ENCODE results near the gene SUPT20H. TPM values are rescaled to one million over a fixed set of nuclear protein-coding genes. Genes with fewer than 3 reads are reported as not detected.

The SUPT20H gene
- polyA plus RNA-seq, 3 donors = 24.7 to 39.8 (median 35.5) TPM

DNA sequence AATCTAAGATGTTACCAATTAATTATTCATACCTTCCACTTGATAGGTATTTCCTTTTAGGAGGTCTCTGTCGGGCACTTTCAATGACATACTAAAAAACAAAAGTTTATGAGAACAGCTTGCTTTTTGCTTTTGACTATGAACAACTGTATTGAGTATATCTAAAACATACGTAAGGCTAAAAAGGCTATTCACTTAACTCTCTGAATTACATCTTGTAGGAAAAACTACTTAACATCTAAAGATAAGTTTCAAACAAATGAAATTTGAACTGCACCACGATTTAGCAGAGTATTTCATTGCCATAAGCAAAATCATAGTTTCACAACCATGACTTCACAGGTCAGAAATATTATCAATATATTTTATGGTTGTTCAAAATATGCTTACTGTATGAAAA, 11.6 kb downstream of the SUPT20H start:
- Mint-ChIP-seq H3K4me3 (no peak overlapping the region), H3K27ac (no peak overlapping the region), H3K36me3 (peaks cover 37 to 57% of the 10 kb centered on the region in 2 donors), H3K4me1 (peaks cover 5% of the 10 kb centered on the region), H3K9me3 (peaks cover 0 to 1% (median 0%) of the 10 kb centered on the region in 7 donors), H3K27me3 (ENCODE audit: low read depth in 3 of 3) (no peaks in the 10 kb centered on the region)
- no CpG with 5 or more reads among the region's 3 CpGs for WGBS (ENCODE audit: insufficient coverage)
- Histone ChIP-seq H3K36me3 (replicated peaks in 1 of 2; ENCODE audit: control insufficient read depth in 1 of 2, insufficient read depth in 2 of 2, low read length in 2 of 2) (peaks cover 57 to 78% of the 10 kb centered on the region in 2 donors), H3K4me3 (replicated peaks in 1 of 3; ENCODE audit: low read depth in 2 of 3, low read length in 3 of 3) (no peak overlapping the region), H3K27me3 (ENCODE audit: control insufficient read depth in 2 of 2, insufficient read depth in 2 of 2, low read length in 2 of 2) (no peaks in the 10 kb centered on the region), H4K20me1 (ENCODE audit: insufficient read depth, low read length) (peaks cover 54% of the 10 kb centered on the region), H3K27ac (ENCODE audit: low read depth in 1 of 2, low read length in 2 of 2) (no peak overlapping the region), H2AFZ (ENCODE audit: insufficient read depth, low read depth, low read length, poor library complexity, severe bottlenecking) (no peak overlapping the region), H3K4me2 (replicated peaks; ENCODE audit: extremely low read depth, low read length, poor library complexity, severe bottlenecking) (no peak overlapping the region), H3K79me2 (ENCODE audit: insufficient read depth, low read length) (peaks cover 47% of the 10 kb centered on the region), H3K9ac (ENCODE audit: insufficient read depth, low read length, poor library complexity, severe bottlenecking) (no peak overlapping the region), H3K4me1 (ENCODE audit: control insufficient read depth in 1 of 2, insufficient read depth in 2 of 2, low read length in 2 of 2) (no peaks in the 10 kb centered on the region), H3K9me3 (replicated peaks in 1 of 2; ENCODE audit: control insufficient read depth in 1 of 2, insufficient read depth in 1 of 2, low read length in 2 of 2) (no peaks in the 10 kb centered on the region)
- no peak for DNase-seq
- TF ChIP-seq, protein P1, sequence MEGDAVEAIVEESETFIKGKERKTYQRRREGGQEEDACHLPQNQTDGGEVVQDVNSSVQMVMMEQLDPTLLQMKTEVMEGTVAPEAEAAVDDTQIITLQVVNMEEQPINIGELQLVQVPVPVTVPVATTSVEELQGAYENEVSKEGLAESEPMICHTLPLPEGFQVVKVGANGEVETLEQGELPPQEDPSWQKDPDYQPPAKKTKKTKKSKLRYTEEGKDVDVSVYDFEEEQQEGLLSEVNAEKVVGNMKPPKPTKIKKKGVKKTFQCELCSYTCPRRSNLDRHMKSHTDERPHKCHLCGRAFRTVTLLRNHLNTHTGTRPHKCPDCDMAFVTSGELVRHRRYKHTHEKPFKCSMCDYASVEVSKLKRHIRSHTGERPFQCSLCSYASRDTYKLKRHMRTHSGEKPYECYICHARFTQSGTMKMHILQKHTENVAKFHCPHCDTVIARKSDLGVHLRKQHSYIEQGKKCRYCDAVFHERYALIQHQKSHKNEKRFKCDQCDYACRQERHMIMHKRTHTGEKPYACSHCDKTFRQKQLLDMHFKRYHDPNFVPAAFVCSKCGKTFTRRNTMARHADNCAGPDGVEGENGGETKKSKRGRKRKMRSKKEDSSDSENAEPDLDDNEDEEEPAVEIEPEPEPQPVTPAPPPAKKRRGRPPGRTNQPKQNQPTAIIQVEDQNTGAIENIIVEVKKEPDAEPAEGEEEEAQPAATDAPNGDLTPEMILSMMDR (IDR thresholded peaks at IDR 0.05) = no peak
- intact Hi-C loops (cut with micrococcal nuclease) = no loop called here

DNA sequence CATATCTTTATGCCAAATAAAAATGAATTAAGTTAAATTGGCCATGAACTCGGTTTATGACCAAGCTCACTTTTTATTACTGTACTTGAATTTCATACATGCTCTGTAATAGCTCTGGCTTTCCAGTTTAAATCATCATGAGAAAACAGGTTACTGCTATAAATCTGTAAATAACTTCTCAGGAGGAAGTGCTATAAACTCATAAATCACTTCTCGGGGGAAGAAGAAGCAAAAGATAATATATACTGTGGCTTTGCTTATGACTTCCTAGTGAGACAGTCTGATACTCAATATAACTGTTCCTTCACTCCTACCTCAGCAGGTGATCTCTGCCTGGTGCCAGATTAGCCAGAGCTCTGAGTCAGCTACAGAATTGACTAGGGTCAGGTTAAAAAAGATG, 12.5 kb downstream of the SUPT20H start:
- Histone ChIP-seq H3K4me3 (replicated peaks in 1 of 3; ENCODE audit: low read depth in 2 of 3, low read length in 3 of 3) (no peak overlapping the region), H3K4me2 (replicated peaks; ENCODE audit: extremely low read depth, low read length, poor library complexity, severe bottlenecking) (no peak overlapping the region), H2AFZ (ENCODE audit: insufficient read depth, low read depth, low read length, poor library complexity, severe bottlenecking) (no peak overlapping the region), H3K4me1 (ENCODE audit: control insufficient read depth in 1 of 2, insufficient read depth in 2 of 2, low read length in 2 of 2) (no peaks in the 10 kb centered on the region), H3K9me3 (replicated peaks in 1 of 2; ENCODE audit: control insufficient read depth in 1 of 2, insufficient read depth in 1 of 2, low read length in 2 of 2) (no peaks in the 10 kb centered on the region), H3K27ac (ENCODE audit: low read depth in 1 of 2, low read length in 2 of 2) (no peak overlapping the region), H4K20me1 (ENCODE audit: insufficient read depth, low read length) (peaks cover 51% of the 10 kb centered on the region), H3K79me2 (ENCODE audit: insufficient read depth, low read length) (peaks cover 39% of the 10 kb centered on the region), H3K9ac (ENCODE audit: insufficient read depth, low read length, poor library complexity, severe bottlenecking) (no peak overlapping the region), H3K36me3 (replicated peaks in 1 of 2; ENCODE audit: control insufficient read depth in 1 of 2, insufficient read depth in 2 of 2, low read length in 2 of 2) (peaks cover 65 to 85% of the 10 kb centered on the region in 2 donors), H3K27me3 (ENCODE audit: control insufficient read depth in 2 of 2, insufficient read depth in 2 of 2, low read length in 2 of 2) (no peaks in the 10 kb centered on the region)
- no peaks in the 10 kb centered on the region for H3K9me3 Mint-ChIP-seq
- no peaks in the 10 kb centered on the region for H3K27me3 Mint-ChIP-seq (ENCODE audit: low read depth in 3 of 3)
- H3K36me3 Mint-ChIP-seq = peaks cover 45 to 59% of the 10 kb centered on the region in 2 donors
- no peak overlapping the region for H3K27ac Mint-ChIP-seq
- WGBS (ENCODE audit: insufficient coverage) = no CpG with 5 or more reads among the region's 2 CpGs
- H3K4me1 Mint-ChIP-seq = no peaks in the 10 kb centered on the region
- intact Hi-C loops (cut with micrococcal nuclease) = no loop called here
- TF ChIP-seq, protein P1 (IDR thresholded peaks at IDR 0.05) = no peak
- H3K4me3 Mint-ChIP-seq = no peak overlapping the region
- no peak for DNase-seq
